Liver (tissue), 9 donors: ENCODE measurements around the gene GOLGA5. TPM values are rescaled to one million over a fixed set of nuclear protein-coding genes. Genes with fewer than 3 reads are reported as not detected.
A peak's percentile ranks its signal among the peaks of the same experiment; 100 is the strongest.

Experiments
- DNase-seq: peaks from one replicate; pipeline ENCODE4 v3.0.0-alpha.2; 2017; ENCODE audit warnings: low spot score
- H3K27ac ChIP-seq, 2 donors: one replicate each; pipeline ENCODE4 v1.7.0; 2013; ENCODE audit warnings: inconsistent platforms in 2 of 2, low read length in 2 of 2, control low read depth in 1 of 2, low read depth in 1 of 2, mild to moderate bottlenecking in 1 of 2
- H3K27me3 ChIP-seq, 4 donors: one replicate each; pipeline versions ENCODE4 v1.6.1 to v1.7.0; 2013; ENCODE audit warnings: low read length in 3 of 4, inconsistent platforms in 1 of 4, mild to moderate bottlenecking in 1 of 4, moderate library complexity in 1 of 4; ENCODE audit not compliant: control insufficient read depth in 4 of 4, insufficient read depth in 4 of 4
- H3K36me3 ChIP-seq, 4 donors: one replicate each; pipeline versions ENCODE4 v1.6.1 to v1.7.0; 2013; ENCODE audit warnings: low read length in 3 of 4, mild to moderate bottlenecking in 3 of 4, low read depth in 1 of 4, moderate library complexity in 1 of 4; ENCODE audit not compliant: control insufficient read depth in 4 of 4, insufficient read depth in 3 of 4
- H3K4me1 ChIP-seq, 4 donors: one replicate each; pipeline versions ENCODE4 v1.6.1 to v1.7.0; 2013; ENCODE audit warnings: low read length in 3 of 4, mild to moderate bottlenecking in 3 of 4, moderate library complexity in 1 of 4; ENCODE audit not compliant: control insufficient read depth in 4 of 4, insufficient read depth in 4 of 4
- H3K4me3 ChIP-seq, 3 donors: one replicate each; pipeline versions ENCODE4 v1.6.1 to v1.7.0; 2013; ENCODE audit warnings: low read length in 3 of 3, control low read depth in 1 of 3, low read depth in 1 of 3, mild to moderate bottlenecking in 1 of 3
- H3K9ac ChIP-seq, 2 donors: one replicate each; pipeline ENCODE4 v1.7.0; 2013; ENCODE audit warnings: low read length in 2 of 2, mild to moderate bottlenecking in 2 of 2, moderate library complexity in 2 of 2, control low read depth in 1 of 2, low read depth in 1 of 2
- H3K9me3 ChIP-seq, 4 donors: one replicate each; pipeline versions ENCODE4 v1.6.1 to v1.7.0; 2013; ENCODE audit warnings: low read length in 3 of 4; ENCODE audit not compliant: control insufficient read depth in 4 of 4
- ATF3 ChIP-seq: IDR thresholded peaks from 2 replicates; pipeline ENCODE4 v1.6.1; 2016; ENCODE audit warnings: antibody characterized with exemption
- EGR1 ChIP-seq, 2 donors: IDR thresholded peaks; 2 replicates each; pipeline ENCODE4 v1.6.1; 2016 to 2018; ENCODE audit warnings: antibody characterized with exemption in 2 of 2, low read depth in 2 of 2
- FOXA1 ChIP-seq: IDR thresholded peaks from 2 replicates; pipeline ENCODE4 v1.6.1; 2016; ENCODE audit warnings: antibody characterized with exemption
- FOXA2 ChIP-seq: IDR thresholded peaks from 2 replicates; pipeline ENCODE4 v1.6.1; 2016; ENCODE audit warnings: antibody characterized with exemption
- GABPA ChIP-seq, 2 donors: IDR thresholded peaks in 1 of 2; conservative IDR thresholded peaks in 1 of 2; 2 replicates each; pipeline ENCODE4 v1.6.1; 2016; ENCODE audit warnings: antibody characterized with exemption in 2 of 2, mild to moderate bottlenecking in 1 of 2, moderate library complexity in 1 of 2
- HNF4A ChIP-seq, 2 donors: conservative IDR thresholded peaks; 2 replicates each; pipeline ENCODE4 v1.6.1; 2016; ENCODE audit warnings: antibody characterized with exemption in 2 of 2, mild to moderate bottlenecking in 2 of 2
- HNF4G ChIP-seq: IDR thresholded peaks from 2 replicates; pipeline ENCODE4 v1.6.1; 2016; ENCODE audit warnings: antibody characterized with exemption
- JUND ChIP-seq, 2 donors: IDR thresholded peaks; 2 replicates each; pipeline ENCODE4 v1.6.1; 2016; ENCODE audit warnings: antibody characterized with exemption in 2 of 2
- MAX ChIP-seq: IDR thresholded peaks from 2 replicates; pipeline ENCODE4 v1.6.1; 2016; ENCODE audit warnings: antibody characterized with exemption
- NR2F2 ChIP-seq: IDR thresholded peaks from 2 replicates; pipeline ENCODE4 v1.6.1; 2016; ENCODE audit warnings: antibody characterized with exemption
- RAD21 ChIP-seq, 2 donors: IDR thresholded peaks; 2 replicates each; pipeline ENCODE4 v1.6.1; 2016; ENCODE audit warnings: antibody characterized with exemption in 2 of 2, mild to moderate bottlenecking in 2 of 2
- RXRA ChIP-seq, 2 donors: IDR thresholded peaks; 2 replicates each; pipeline ENCODE4 v1.6.1; 2017 to 2018; ENCODE audit warnings: antibody characterized with exemption in 2 of 2, mild to moderate bottlenecking in 1 of 2
- SP1 ChIP-seq: IDR thresholded peaks from 2 replicates; pipeline ENCODE4 v1.6.1; 2018; ENCODE audit warnings: antibody characterized with exemption, mild to moderate bottlenecking
- TAF1 ChIP-seq: conservative IDR thresholded peaks from 2 replicates; pipeline ENCODE4 v1.6.1; 2016; ENCODE audit warnings: antibody characterized with exemption, mild to moderate bottlenecking
- YY1 ChIP-seq: IDR thresholded peaks from 2 replicates; pipeline ENCODE4 v1.6.1; 2016; ENCODE audit warnings: antibody characterized with exemption, mild to moderate bottlenecking
- ZBTB33 ChIP-seq: IDR thresholded peaks from 2 replicates; pipeline ENCODE4 v1.6.1; 2016; ENCODE audit warnings: antibody characterized with exemption
- WGBS: extraction: QIAGEN DNeasy Blood & Tissue Kit; methylation state at CpG from one replicate; pipeline ENCODE4 v1.1.7; 2013; 5-methylcytosine and 5-hydroxymethylcytosine counted together
- polyA plus RNA-seq, 2 donors: library from polyadenylated mRNA; stranded (reverse) in 1 of 2; unstranded in 1 of 2; fragments of 200-250 nt in 1 of 2; fragments of >200 nt in 1 of 2; fragmentation: Nextera tagmentation in 1 of 2; extraction: Ambion mirVana in 1 of 2; gene quantifications; one replicate each; pipeline versions ENCODE4 v1.2.1 to v1.2.3, GENCODE V29; 2013 to 2015
- total RNA-seq, 2 donors: library from RNA; depleted of rRNA; stranded (reverse); fragments of >200 nt; gene quantifications; one replicate each; pipeline ENCODE4 v1.2.3, GENCODE V29; 2014
- TF ChIP-seq, protein P1 (sequence below): IDR thresholded peaks from 2 replicates; pipeline ENCODE4 v1.6.1; 2016; ENCODE audit warnings: antibody characterized with exemption, mild to moderate bottlenecking
- TF ChIP-seq, protein P2 (sequence below): fragments of 150-350 bp; IDR thresholded peaks from 2 replicates; pipeline ENCODE4 v1.5.1; 2017; ENCODE audit warnings: improper control_type of control experiment, low read depth, low read length; ENCODE audit not compliant: missing input control
- donor health status: healthy.
- donor health status: healthy.
- donor health status: healthy.
- donor health status: healthy.
- donor health status: healthy.

GOLGA5 gene
- total and polyA plus RNA-seq, 4 donors = 19.2 to 39.9 (median 28.2) TPM

DNA sequence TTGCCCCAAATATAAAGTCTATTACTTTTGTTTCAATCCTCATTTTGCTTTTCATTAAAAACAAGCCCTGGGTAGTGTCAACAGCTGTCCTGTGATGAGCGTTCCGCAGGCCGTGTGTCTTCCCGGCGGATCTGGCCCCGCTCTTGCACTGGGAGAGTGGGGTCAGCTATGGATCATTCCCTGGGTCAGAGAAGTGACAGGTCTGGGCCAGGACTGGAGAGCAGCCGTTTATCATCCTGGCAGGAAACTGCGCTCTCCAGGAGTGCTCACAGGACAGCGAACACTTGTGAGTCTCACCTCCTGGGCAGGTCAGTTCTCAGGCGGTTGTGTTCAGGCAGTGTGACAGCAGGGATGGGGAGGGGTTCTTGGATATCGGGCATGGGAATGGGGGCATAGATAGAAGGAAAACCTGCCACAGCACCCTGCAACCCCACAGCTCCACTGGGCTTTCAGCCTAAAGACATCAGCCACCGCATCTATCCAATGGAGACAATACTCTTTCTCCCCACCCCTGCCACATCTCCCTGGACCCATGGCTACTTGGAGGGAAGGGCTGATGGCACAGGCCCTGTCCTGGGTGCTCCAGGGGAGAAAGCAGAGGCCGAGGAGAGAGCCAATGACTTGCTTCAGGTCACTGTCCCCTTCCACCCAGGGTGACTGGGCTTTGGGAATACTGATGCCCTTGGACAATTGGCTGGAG, 81.0 kb downstream of the GOLGA5 start:
- Histone ChIP-seq H3K9ac (no peak overlapping the region), H3K4me1 (peaks cover 1 to 29% (median 24%) of the 10 kb centered on the region in 4 donors), H3K36me3 (no peaks in the 10 kb centered on the region), H3K4me3 (no peak overlapping the region), H3K27ac (no peak overlapping the region), H3K9me3 (no peaks in the 10 kb centered on the region), H3K27me3 (no peaks in the 10 kb centered on the region)
- no peak for DNase-seq
- WGBS = 63% methylated on average over 13 of the region's 13 CpGs
- TF ChIP-seq RXRA (IDR thresholded peaks at IDR 0.05) (peak in 1 of 2 donors; percentile 79), HNF4G (no peak)

- Histone ChIP-seq H3K9ac (no peak overlapping the region), H3K27me3 (no peaks in the 10 kb centered on the region), H3K9me3 (no peaks in the 10 kb centered on the region), H3K4me3 (no peak overlapping the region), H3K4me1 (peaks cover 1 to 38% (median 32%) of the 10 kb centered on the region in 4 donors), H3K27ac (peak overlapping the region; percentile 73 to 79), H3K36me3 (no peaks in the 10 kb centered on the region)
- TF ChIP-seq EGR1 (IDR thresholded peaks at IDR 0.05; ENCODE audit: low read depth in 2 of 2) = peak; percentile 74 to 93
- TF ChIP-seq NR2F2 = peak; percentile 97
- peak; percentile 93 for TF ChIP-seq ZBTB33
- peak; percentile 49 to 63 for TF ChIP-seq RAD21 (IDR thresholded peaks at IDR 0.05)
- peak; percentile 99 for TF ChIP-seq MAX
- TF ChIP-seq GABPA (IDR thresholded peaks at IDR 0.05 in 1 of 2, conservative IDR thresholded peaks at IDR 0.05 in 1 of 2) = peak; percentile 27 to 70
- TF ChIP-seq, protein P1, sequence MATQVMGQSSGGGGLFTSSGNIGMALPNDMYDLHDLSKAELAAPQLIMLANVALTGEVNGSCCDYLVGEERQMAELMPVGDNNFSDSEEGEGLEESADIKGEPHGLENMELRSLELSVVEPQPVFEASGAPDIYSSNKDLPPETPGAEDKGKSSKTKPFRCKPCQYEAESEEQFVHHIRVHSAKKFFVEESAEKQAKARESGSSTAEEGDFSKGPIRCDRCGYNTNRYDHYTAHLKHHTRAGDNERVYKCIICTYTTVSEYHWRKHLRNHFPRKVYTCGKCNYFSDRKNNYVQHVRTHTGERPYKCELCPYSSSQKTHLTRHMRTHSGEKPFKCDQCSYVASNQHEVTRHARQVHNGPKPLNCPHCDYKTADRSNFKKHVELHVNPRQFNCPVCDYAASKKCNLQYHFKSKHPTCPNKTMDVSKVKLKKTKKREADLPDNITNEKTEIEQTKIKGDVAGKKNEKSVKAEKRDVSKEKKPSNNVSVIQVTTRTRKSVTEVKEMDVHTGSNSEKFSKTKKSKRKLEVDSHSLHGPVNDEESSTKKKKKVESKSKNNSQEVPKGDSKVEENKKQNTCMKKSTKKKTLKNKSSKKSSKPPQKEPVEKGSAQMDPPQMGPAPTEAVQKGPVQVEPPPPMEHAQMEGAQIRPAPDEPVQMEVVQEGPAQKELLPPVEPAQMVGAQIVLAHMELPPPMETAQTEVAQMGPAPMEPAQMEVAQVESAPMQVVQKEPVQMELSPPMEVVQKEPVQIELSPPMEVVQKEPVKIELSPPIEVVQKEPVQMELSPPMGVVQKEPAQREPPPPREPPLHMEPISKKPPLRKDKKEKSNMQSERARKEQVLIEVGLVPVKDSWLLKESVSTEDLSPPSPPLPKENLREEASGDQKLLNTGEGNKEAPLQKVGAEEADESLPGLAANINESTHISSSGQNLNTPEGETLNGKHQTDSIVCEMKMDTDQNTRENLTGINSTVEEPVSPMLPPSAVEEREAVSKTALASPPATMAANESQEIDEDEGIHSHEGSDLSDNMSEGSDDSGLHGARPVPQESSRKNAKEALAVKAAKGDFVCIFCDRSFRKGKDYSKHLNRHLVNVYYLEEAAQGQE = peak; percentile 72
- peak; percentile 82 to 83 for TF ChIP-seq JUND (IDR thresholded peaks at IDR 0.05)
- peak; percentile 99 to 100 for TF ChIP-seq RXRA (IDR thresholded peaks at IDR 0.05)
- TF ChIP-seq YY1 = peak; percentile 80
- peak; percentile 54 for TF ChIP-seq FOXA1
- peak; percentile 82 for TF ChIP-seq ATF3
- peak; percentile 37 for TF ChIP-seq FOXA2
- TF ChIP-seq, protein P2, sequence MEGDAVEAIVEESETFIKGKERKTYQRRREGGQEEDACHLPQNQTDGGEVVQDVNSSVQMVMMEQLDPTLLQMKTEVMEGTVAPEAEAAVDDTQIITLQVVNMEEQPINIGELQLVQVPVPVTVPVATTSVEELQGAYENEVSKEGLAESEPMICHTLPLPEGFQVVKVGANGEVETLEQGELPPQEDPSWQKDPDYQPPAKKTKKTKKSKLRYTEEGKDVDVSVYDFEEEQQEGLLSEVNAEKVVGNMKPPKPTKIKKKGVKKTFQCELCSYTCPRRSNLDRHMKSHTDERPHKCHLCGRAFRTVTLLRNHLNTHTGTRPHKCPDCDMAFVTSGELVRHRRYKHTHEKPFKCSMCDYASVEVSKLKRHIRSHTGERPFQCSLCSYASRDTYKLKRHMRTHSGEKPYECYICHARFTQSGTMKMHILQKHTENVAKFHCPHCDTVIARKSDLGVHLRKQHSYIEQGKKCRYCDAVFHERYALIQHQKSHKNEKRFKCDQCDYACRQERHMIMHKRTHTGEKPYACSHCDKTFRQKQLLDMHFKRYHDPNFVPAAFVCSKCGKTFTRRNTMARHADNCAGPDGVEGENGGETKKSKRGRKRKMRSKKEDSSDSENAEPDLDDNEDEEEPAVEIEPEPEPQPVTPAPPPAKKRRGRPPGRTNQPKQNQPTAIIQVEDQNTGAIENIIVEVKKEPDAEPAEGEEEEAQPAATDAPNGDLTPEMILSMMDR = no peak
- peak; percentile 19 for TF ChIP-seq TAF1
- TF ChIP-seq SP1 = peak; percentile 98
- peak; percentile 91 to 93 for TF ChIP-seq HNF4A (conservative IDR thresholded peaks at IDR 0.05)
- peak; percentile 44 for TF ChIP-seq HNF4G
- DNase-seq = peak; percentile 52
- 15% methylated on average over 18 of the region's 18 CpGs for WGBS
These were observed 83.8 kb downstream of the GOLGA5 start for GRCh38 chr14:92877757-92878431.
